IMR-90 (cell line): ENCODE results near the gene SLC41A1. TPM values are rescaled to one million over a fixed set of nuclear protein-coding genes. Genes with fewer than 3 reads are reported as not detected.

Experiments
- ATAC-seq: fragments of 200-7000 bp; cut with Tn5 transposase; 2 replicates; pipeline ENCODE4 v1.9.1; 2020; ENCODE audit warnings: low read depth, mild to moderate bottlenecking, moderate library complexity
- BruUV-seq: library from RNA; stranded (reverse); fragments of 400-500 nt; replicated peaks from 2 replicates; lab custom pipeline; 2021; lab: Mats Ljungman, UMichigan
- CTCF ChIA-PET: fragments of 300-600 bp; formaldehyde crosslinking; extraction: SDS; loops from one replicate; lab custom pipeline; 2021; ENCODE audit warnings: antibody characterized with exemption; lab: Yijun Ruan, JAX
- POLR2A ChIA-PET: fragments of 300-600 bp; sonication (Branson Sonifier 250); formaldehyde crosslinking; loops from one replicate; lab custom pipeline; 2022; ENCODE audit warnings: antibody characterized with exemption; ENCODE audit not compliant: unreplicated experiment; lab: Charles Lee
- DNase-seq: peaks from one replicate; pipeline ENCODE4 v3.0.0; 2013
- H2AFZ ChIP-seq: replicated peaks from 2 replicates; pipeline ENCODE3; 2013; ENCODE audit warnings: low read length, mild to moderate bottlenecking; ENCODE audit not compliant: poor library complexity
- H2AK5ac ChIP-seq: 2 replicates; pipeline ENCODE4 v1.6.1; 2013; ENCODE audit warnings: low read depth, low read length, inconsistent platforms
- H2AK9ac ChIP-seq: replicated peaks from 2 replicates; pipeline ENCODE3; 2013; ENCODE audit warnings: mild to moderate bottlenecking, low read depth, low read length, moderate library complexity; ENCODE audit not compliant: poor library complexity
- H2BK120ac ChIP-seq: 2 replicates; pipeline ENCODE4 v1.6.1; 2013; ENCODE audit warnings: low read depth, low read length, inconsistent platforms
- H2BK15ac ChIP-seq: 3 replicates; pipeline ENCODE4 v1.6.1; 2013; ENCODE audit warnings: low read depth, low read length, inconsistent platforms
- H2BK20ac ChIP-seq: 2 replicates; pipeline ENCODE4 v1.6.1; 2013; ENCODE audit warnings: low read depth, mild to moderate bottlenecking, inconsistent platforms, low read length, moderate library complexity
- H2BK5ac ChIP-seq: 2 replicates; pipeline ENCODE4 v1.6.1; 2013; ENCODE audit warnings: mild to moderate bottlenecking, low read depth, low read length, inconsistent platforms; ENCODE audit not compliant: poor library complexity, severe bottlenecking
- H3K14ac ChIP-seq: replicated peaks from 2 replicates; pipeline ENCODE4 v1.6.1; 2013; ENCODE audit warnings: low read depth, low read length, inconsistent platforms
- H3K18ac ChIP-seq: 2 replicates; pipeline ENCODE4 v1.6.1; 2013; ENCODE audit warnings: low read depth, low read length, control low read depth
- H3K23ac ChIP-seq: 2 replicates; pipeline ENCODE4 v1.6.1; 2013; ENCODE audit warnings: low read depth, low read length, inconsistent platforms
- H3K27ac ChIP-seq: 2 replicates; pipeline ENCODE4 v1.5.1; 2013; ENCODE audit warnings: mild to moderate bottlenecking, control low read depth, low read length; ENCODE audit not compliant: insufficient read depth
- H3K27me3 ChIP-seq: 2 replicates; pipeline ENCODE4 v1.6.1; 2013; ENCODE audit warnings: low read length; ENCODE audit not compliant: control insufficient read depth, insufficient read depth
- H3K36me3 ChIP-seq: 2 replicates; pipeline ENCODE4 v1.6.1; 2013; ENCODE audit warnings: low read length, mixed read lengths; ENCODE audit not compliant: control insufficient read depth, insufficient read depth
- H3K4ac ChIP-seq: 2 replicates; pipeline ENCODE4 v1.6.1; 2013; ENCODE audit warnings: low read depth, low read length, inconsistent platforms
- H3K4me1 ChIP-seq: 2 replicates; pipeline ENCODE4 v1.6.1; 2013; ENCODE audit warnings: low read length, mixed read lengths; ENCODE audit not compliant: control insufficient read depth, insufficient read depth
- H3K4me2 ChIP-seq: 2 replicates; pipeline ENCODE4 v1.6.1; 2013; ENCODE audit warnings: low read depth, mild to moderate bottlenecking, control low read depth, low read length, moderate library complexity
- H3K4me3 ChIP-seq: 2 replicates; pipeline ENCODE4 v1.5.1; 2013; ENCODE audit warnings: low read depth, mild to moderate bottlenecking, control low read depth, low read length, moderate library complexity; ENCODE audit not compliant: insufficient read depth
- H3K56ac ChIP-seq: 2 replicates; pipeline ENCODE4 v1.6.1; 2013; ENCODE audit warnings: low read length, inconsistent platforms; ENCODE audit not compliant: insufficient read depth; ENCODE audit errors: extremely low read depth
- H3K79me1 ChIP-seq, 2 experiments: 2 replicates each; pipeline ENCODE4 v1.6.1; 2013; ENCODE audit warnings: low read length in 2 of 2, inconsistent platforms in 1 of 2, low read depth in 1 of 2
- H3K9ac ChIP-seq: 2 replicates; pipeline ENCODE4 v1.6.1; 2013; ENCODE audit warnings: low read depth, low read length, control low read depth
- H3K9me1 ChIP-seq: 2 replicates; pipeline ENCODE4 v1.6.1; 2013; ENCODE audit warnings: low read length, inconsistent platforms; ENCODE audit not compliant: insufficient read depth
- H3K9me3 ChIP-seq: 2 replicates; pipeline ENCODE4 v1.6.1; 2013; ENCODE audit warnings: low read length; ENCODE audit not compliant: control insufficient read depth, insufficient read depth
- H4K20me1 ChIP-seq: 2 replicates; pipeline ENCODE4 v1.6.1; 2013; ENCODE audit warnings: low read length, inconsistent platforms; ENCODE audit not compliant: insufficient read depth
- H4K5ac ChIP-seq: 2 replicates; pipeline ENCODE4 v1.6.1; 2013; ENCODE audit warnings: mild to moderate bottlenecking, low read depth, low read length, control low read depth
- H4K8ac ChIP-seq, 2 experiments: 2 replicates each; pipeline ENCODE4 v1.6.1; 2013; ENCODE audit warnings: low read depth in 2 of 2, low read length in 2 of 2, control low read depth in 1 of 2, inconsistent platforms in 1 of 2
- H4K91ac ChIP-seq: 2 replicates; pipeline ENCODE4 v1.6.1; 2013; ENCODE audit warnings: low read depth, low read length, inconsistent platforms; ENCODE audit not compliant: insufficient read depth
- BHLHE40 ChIP-seq: fragments of 150-350 bp; IDR thresholded peaks from 2 replicates; pipeline ENCODE4 v1.6.1; 2016; ENCODE audit warnings: mild to moderate bottlenecking, low read depth, low read length
- CEBPB ChIP-seq: IDR thresholded peaks from 2 replicates; pipeline ENCODE4 v1.6.1; 2012; ENCODE audit warnings: low read depth, low read length, improper control_type of control experiment
- CHD1 ChIP-seq: IDR thresholded peaks from 2 replicates; pipeline ENCODE4 v1.6.1; 2012; ENCODE audit warnings: low read depth, low read length, improper control_type of control experiment
- FOS ChIP-seq: fragments of 150-350 bp; IDR thresholded peaks from 2 replicates; pipeline ENCODE4 v1.6.1; 2016; ENCODE audit warnings: low read depth, low read length
- MAFK ChIP-seq: IDR thresholded peaks from 2 replicates; pipeline ENCODE4 v1.6.1; 2012; ENCODE audit warnings: low read depth, low read length, improper control_type of control experiment
- MAZ ChIP-seq: IDR thresholded peaks from 2 replicates; pipeline ENCODE4 v1.6.1; 2012; ENCODE audit warnings: low read depth, mild to moderate bottlenecking, low read length, improper control_type of control experiment, moderate library complexity, borderline replicate concordance
- MXI1 ChIP-seq: IDR thresholded peaks from 2 replicates; pipeline ENCODE4 v1.6.1; 2012; ENCODE audit warnings: low read depth, mild to moderate bottlenecking, low read length, moderate library complexity, borderline replicate concordance
- NFE2L2 ChIP-seq: fragments of 150-350 bp; IDR thresholded peaks from 2 replicates; pipeline ENCODE4 v1.6.1; 2016; ENCODE audit warnings: low read depth, mild to moderate bottlenecking, low read length
- POLR2A ChIP-seq: IDR thresholded peaks from 2 replicates; pipeline ENCODE4 v1.6.1; 2012; ENCODE audit warnings: mild to moderate bottlenecking, low read depth, low read length
- RAD21 ChIP-seq: IDR thresholded peaks from 2 replicates; pipeline ENCODE4 v1.6.1; 2012; ENCODE audit warnings: low read length, improper control_type of control experiment
- RCOR1 ChIP-seq: IDR thresholded peaks from 2 replicates; pipeline ENCODE4 v1.6.1; 2012; ENCODE audit warnings: mild to moderate bottlenecking, low read length, improper control_type of control experiment; ENCODE audit not compliant: insufficient replicate concordance
- RFX5 ChIP-seq: IDR thresholded peaks from 2 replicates; pipeline ENCODE4 v1.8.0; 2012; ENCODE audit warnings: low read depth, mild to moderate bottlenecking, low read length, moderate library complexity
- SMC3 ChIP-seq: fragments of 150-350 bp; IDR thresholded peaks from 2 replicates; pipeline ENCODE4 v1.6.1; 2016; ENCODE audit warnings: low read depth, mild to moderate bottlenecking, antibody characterized with exemption, low read length, moderate library complexity
- dilution Hi-C: fragments of 300-500 bp; cut with HindIII; formaldehyde crosslinking; loops from one replicate; pipeline ENCODE4 v1.14.3; 2018; ENCODE audit warnings: low sequenced_read_pairs; ENCODE audit not compliant: unreplicated experiment
- in situ Hi-C: fragments of 300-500 bp; cut with MboI; formaldehyde crosslinking; loops from 3 replicates; pipeline ENCODE4 v1.14.3; 2019; ENCODE audit warnings: low sequenced_read_pairs, inconsistent platforms, mixed read lengths
- intact Hi-C: fragments of 100-400 bp; cut with micrococcal nuclease; formaldehyde crosslinking; loops from 2 replicates; pipeline ENCODE4 v1.10.0; 2022
- polyA plus RNA-seq, 3 experiments: library from polyadenylated mRNA; depleted of rRNA; stranded (reverse); fragments of >200 nt; gene quantifications; 2 replicates each; pipeline ENCODE4 v1.2.3, GENCODE V29; 2012; ENCODE audit warnings: low replicate concordance in 1 of 3
- total RNA-seq: library from RNA; depleted of rRNA; stranded (reverse); fragments of >200 nt; gene quantifications from 2 replicates; pipeline ENCODE4 v1.2.3, GENCODE V29; 2012
- TF ChIP-seq, protein P1 (sequence below): conservative IDR thresholded peaks from 2 replicates; pipeline ENCODE4 v1.5.1; 2012; ENCODE audit warnings: mild to moderate bottlenecking, low read depth, low read length, improper control_type of control experiment
- TF ChIP-seq, protein P2 (sequence below): fragments of 150-350 bp; IDR thresholded peaks from 2 replicates; pipeline ENCODE4 v1.6.1; 2017; ENCODE audit warnings: mild to moderate bottlenecking, antibody characterized with exemption, low read length, low read depth
- TF ChIP-seq, protein P3 (sequence below): fragments of 150-350 bp; IDR thresholded peaks from 2 replicates; pipeline ENCODE4 v1.6.1; 2016; ENCODE audit warnings: low read depth, mild to moderate bottlenecking, low read length, moderate library complexity, borderline replicate concordance

SLC41A1 gene
- total and polyA plus RNA-seq, 2 of the 4 experiments (the other 2 are of a cell fraction), result 6.3 to 26.3 TPM

DNA sequence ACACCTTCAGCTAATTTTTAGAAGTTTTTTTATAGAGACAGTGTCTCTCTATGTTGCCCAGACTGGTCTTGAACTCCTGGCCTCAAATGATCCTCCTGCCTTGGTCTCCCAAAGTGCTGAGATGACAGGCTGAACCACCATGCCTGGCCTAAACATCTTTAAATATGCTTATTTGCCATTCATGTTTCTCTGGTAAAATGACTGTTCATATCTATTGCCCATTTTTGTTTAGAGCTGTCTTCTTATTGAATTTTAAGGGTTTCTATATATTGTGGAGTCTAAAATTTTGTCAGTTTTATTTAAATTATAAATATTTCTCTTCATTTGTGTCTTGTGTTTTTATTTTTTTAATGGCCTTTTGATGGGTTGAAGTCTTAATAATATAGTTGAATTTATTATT is 40.0 kb upstream of the SLC41A1 start:
- in situ Hi-C loops (no loop called here), intact Hi-C loops (no loop called here), dilution Hi-C loops (no loop called here)
- Histone ChIP-seq H3K18ac (no peak overlapping the region), H4K5ac (no peak overlapping the region), H2BK20ac (no peak overlapping the region), H4K91ac (no peak overlapping the region), H3K79me1 (no peaks in the 10 kb centered on the region), H2BK15ac (no peak overlapping the region), H3K9me3 (peaks cover 3% of the 10 kb centered on the region), H3K27me3 (peaks cover 22% of the 10 kb centered on the region), H2AFZ (no peak overlapping the region), H3K4me3 (no peak overlapping the region), H3K4me2 (no peak overlapping the region), H2BK5ac (no peak overlapping the region), H2BK120ac (no peak overlapping the region), H4K8ac (no peak overlapping the region), H3K27ac (no peak overlapping the region), H4K20me1 (no peaks in the 10 kb centered on the region), H3K4me1 (no peaks in the 10 kb centered on the region), H3K56ac (no peak overlapping the region), H3K9me1 (no peaks in the 10 kb centered on the region), H3K9ac (no peak overlapping the region), H3K36me3 (no peaks in the 10 kb centered on the region), H3K4ac (no peak overlapping the region), H3K14ac (no peak overlapping the region), H3K23ac (no peak overlapping the region), H2AK9ac (no peak overlapping the region), H2AK5ac (no peak overlapping the region)
- POLR2A ChIA-PET, result no interaction called here
- ATAC-seq (no peak), DNase-seq (no peak)
- no peak for TF ChIP-seq NFE2L2
- TF ChIP-seq FOS, result no peak
- no peak for TF ChIP-seq MAZ
- no peak for TF ChIP-seq MAFK
- TF ChIP-seq, protein P1, sequence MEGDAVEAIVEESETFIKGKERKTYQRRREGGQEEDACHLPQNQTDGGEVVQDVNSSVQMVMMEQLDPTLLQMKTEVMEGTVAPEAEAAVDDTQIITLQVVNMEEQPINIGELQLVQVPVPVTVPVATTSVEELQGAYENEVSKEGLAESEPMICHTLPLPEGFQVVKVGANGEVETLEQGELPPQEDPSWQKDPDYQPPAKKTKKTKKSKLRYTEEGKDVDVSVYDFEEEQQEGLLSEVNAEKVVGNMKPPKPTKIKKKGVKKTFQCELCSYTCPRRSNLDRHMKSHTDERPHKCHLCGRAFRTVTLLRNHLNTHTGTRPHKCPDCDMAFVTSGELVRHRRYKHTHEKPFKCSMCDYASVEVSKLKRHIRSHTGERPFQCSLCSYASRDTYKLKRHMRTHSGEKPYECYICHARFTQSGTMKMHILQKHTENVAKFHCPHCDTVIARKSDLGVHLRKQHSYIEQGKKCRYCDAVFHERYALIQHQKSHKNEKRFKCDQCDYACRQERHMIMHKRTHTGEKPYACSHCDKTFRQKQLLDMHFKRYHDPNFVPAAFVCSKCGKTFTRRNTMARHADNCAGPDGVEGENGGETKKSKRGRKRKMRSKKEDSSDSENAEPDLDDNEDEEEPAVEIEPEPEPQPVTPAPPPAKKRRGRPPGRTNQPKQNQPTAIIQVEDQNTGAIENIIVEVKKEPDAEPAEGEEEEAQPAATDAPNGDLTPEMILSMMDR, result no peak
- TF ChIP-seq RFX5, result no peak
- no peak for TF ChIP-seq RAD21
- TF ChIP-seq POLR2A, result no peak
- no peak for TF ChIP-seq MXI1
- no peak for TF ChIP-seq RCOR1
- TF ChIP-seq, protein P2, sequence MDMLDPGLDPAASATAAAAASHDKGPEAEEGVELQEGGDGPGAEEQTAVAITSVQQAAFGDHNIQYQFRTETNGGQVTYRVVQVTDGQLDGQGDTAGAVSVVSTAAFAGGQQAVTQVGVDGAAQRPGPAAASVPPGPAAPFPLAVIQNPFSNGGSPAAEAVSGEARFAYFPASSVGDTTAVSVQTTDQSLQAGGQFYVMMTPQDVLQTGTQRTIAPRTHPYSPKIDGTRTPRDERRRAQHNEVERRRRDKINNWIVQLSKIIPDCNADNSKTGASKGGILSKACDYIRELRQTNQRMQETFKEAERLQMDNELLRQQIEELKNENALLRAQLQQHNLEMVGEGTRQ, result no peak
- TF ChIP-seq CEBPB, result no peak
- TF ChIP-seq, protein P3, sequence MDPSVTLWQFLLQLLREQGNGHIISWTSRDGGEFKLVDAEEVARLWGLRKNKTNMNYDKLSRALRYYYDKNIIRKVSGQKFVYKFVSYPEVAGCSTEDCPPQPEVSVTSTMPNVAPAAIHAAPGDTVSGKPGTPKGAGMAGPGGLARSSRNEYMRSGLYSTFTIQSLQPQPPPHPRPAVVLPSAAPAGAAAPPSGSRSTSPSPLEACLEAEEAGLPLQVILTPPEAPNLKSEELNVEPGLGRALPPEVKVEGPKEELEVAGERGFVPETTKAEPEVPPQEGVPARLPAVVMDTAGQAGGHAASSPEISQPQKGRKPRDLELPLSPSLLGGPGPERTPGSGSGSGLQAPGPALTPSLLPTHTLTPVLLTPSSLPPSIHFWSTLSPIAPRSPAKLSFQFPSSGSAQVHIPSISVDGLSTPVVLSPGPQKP, result no peak
- TF ChIP-seq SMC3, result no peak
- TF ChIP-seq CHD1, result no peak
- TF ChIP-seq BHLHE40, result no peak
- BruUV-seq, result no TSS peak
- CTCF ChIA-PET, result no interaction called here
